K562 (cell line): ENCODE results near the gene GPATCH11. TPM values are rescaled to one million over a fixed set of nuclear protein-coding genes. Genes with fewer than 3 reads are reported as not detected.

Source experiments
- ATF1 ChIP-seq, 2 experiments: fragments of 450-650 bp in 1 of 2; IDR thresholded peaks; 2 replicates each; pipeline ENCODE4 v1.6.1; 2016; ENCODE audit warnings: missing compliant biosample characterization in 1 of 2, missing genetic modification characterization in 1 of 2
- CREB1 ChIP-seq, 2 experiments: sonication (generic) in 1 of 2; formaldehyde crosslinking in 1 of 2; IDR thresholded peaks; 2 replicates each; pipeline versions ENCODE4 v1.6.1 to v1.8.0; 2012 to 2022; ENCODE audit warnings: inconsistent platforms in 1 of 2, mild to moderate bottlenecking in 1 of 2, missing genetic modification reagents in 1 of 2, moderate library complexity in 1 of 2
- FOXP4 ChIP-seq: sonication (generic); formaldehyde crosslinking; IDR thresholded peaks from 2 replicates; pipeline ENCODE4 v1.8.0; 2022; ENCODE audit warnings: mild to moderate bottlenecking, missing genetic modification reagents, borderline replicate concordance
- HBP1 ChIP-seq: fragments of 450-650 bp; formaldehyde crosslinking; IDR thresholded peaks from 2 replicates; pipeline ENCODE4 v1.4.0; 2022; ENCODE audit warnings: missing genetic modification characterization
- MNT ChIP-seq, 2 experiments: fragments of 450-650 bp; conservative IDR thresholded peaks; 2 replicates each; pipeline ENCODE4 v1.6.1; 2017; ENCODE audit warnings: mild to moderate bottlenecking in 2 of 2, moderate library complexity in 2 of 2
- NR2C1 ChIP-seq, 2 experiments: fragments of 450-650 bp; IDR thresholded peaks; 2 replicates each; pipeline ENCODE4 v1.6.1; 2017; ENCODE audit warnings: mild to moderate bottlenecking in 2 of 2, antibody characterized with exemption in 1 of 2, inconsistent platforms in 1 of 2, missing compliant biosample characterization in 1 of 2, missing genetic modification characterization in 1 of 2
- PCBP2 ChIP-seq: fragments of 200-400 bp; formaldehyde crosslinking; IDR thresholded peaks from 2 replicates; pipeline ENCODE4 v1.6.1; 2018; ENCODE audit warnings: low read length, low read depth, mild to moderate bottlenecking, moderate library complexity; ENCODE audit not compliant: poor library complexity, severe bottlenecking
- RBM14 ChIP-seq: fragments of 200-400 bp; formaldehyde crosslinking; IDR thresholded peaks from 2 replicates; pipeline ENCODE4 v1.6.1; 2018; ENCODE audit warnings: low read depth, mild to moderate bottlenecking, low read length, moderate library complexity, borderline replicate concordance; ENCODE audit not compliant: insufficient read depth
- RBM17 ChIP-seq: fragments of 200-400 bp; formaldehyde crosslinking; IDR thresholded peaks from 2 replicates; pipeline ENCODE4 v1.6.1; 2017; ENCODE audit warnings: low read depth, mild to moderate bottlenecking, low read length, borderline replicate concordance
- SIRT6 ChIP-seq: IDR thresholded peaks from one replicate; pipeline ENCODE4 v1.6.1; 2012; ENCODE audit warnings: low read depth, mild to moderate bottlenecking, control low read depth, inconsistent platforms, low read length, moderate library complexity
- SMARCA4 ChIP-seq: fragments of 450-650 bp; IDR thresholded peaks from 2 replicates; pipeline ENCODE4 v1.6.1; 2016
- TAF15 ChIP-seq: fragments of 200-400 bp; formaldehyde crosslinking; IDR thresholded peaks from 2 replicates; pipeline ENCODE4 v1.6.1; 2017; ENCODE audit warnings: mild to moderate bottlenecking, low read depth, low read length, moderate library complexity
- TFE3 ChIP-seq: fragments of 450-650 bp; formaldehyde crosslinking; IDR thresholded peaks from 2 replicates; pipeline ENCODE4 v1.4.0; 2020; ENCODE audit warnings: mild to moderate bottlenecking, mixed read lengths
- TRIM28 ChIP-seq: fragments of 450-650 bp; IDR thresholded peaks from 2 replicates; pipeline ENCODE4 v1.6.1; 2017
- YY1 ChIP-seq, 3 experiments: IDR thresholded peaks; 2 replicates each; pipeline ENCODE4 v1.6.1; 2011; ENCODE audit warnings: low read length in 2 of 3, mild to moderate bottlenecking in 2 of 3, moderate library complexity in 2 of 3, borderline replicate concordance in 1 of 3, control low read depth in 1 of 3, low read depth in 1 of 3; ENCODE audit not compliant: insufficient read depth in 3 of 3, insufficient replicate concordance in 2 of 3, control insufficient read depth in 1 of 3, insufficient read length in 1 of 3; ENCODE audit errors: extremely low read depth in 1 of 3
- ZC3H8 ChIP-seq: fragments of 450-650 bp; IDR thresholded peaks from 2 replicates; pipeline ENCODE4 v1.6.1; 2017
- ZFPM2 ChIP-seq: fragments of 250-450 bp; sonication (Bioruptor Pico); IDR thresholded peaks from 2 replicates; pipeline ENCODE4 v1.5.1; 2022; ENCODE audit warnings: mild to moderate bottlenecking
- ZSCAN32 ChIP-seq: fragments of 450-650 bp; formaldehyde crosslinking; IDR thresholded peaks from 2 replicates; pipeline ENCODE4 v1.4.0; 2020; ENCODE audit warnings: mild to moderate bottlenecking, moderate library complexity
- polyA plus RNA-seq, 8 experiments: library from polyadenylated mRNA; depleted of rRNA in 4 of 8; stranded (reverse) in 5 of 8; unstranded in 3 of 8; fragments of >200 nt; fragmentation: Nextera tagmentation in 2 of 8; fragmentation: Illumina TruSeq in 1 of 8; extraction: Ambion mirVana in 2 of 8; extraction: Trizol in 1 of 8; gene quantifications; 2 replicates each; pipeline versions ENCODE4 v1.2.1 to v1.2.3, GENCODE V29; 2011 to 2014; ENCODE audit warnings: inconsistent platforms in 1 of 8, missing spikeins in 1 of 8
- total RNA-seq, 7 experiments: library from RNA; depleted of rRNA in 6 of 7; stranded (reverse); fragments of >200 nt in 6 of 7; fragmentation: Illumina TruSeq in 2 of 7; extraction: Trizol in 2 of 7; gene quantifications; 2 replicates each; pipeline versions ENCODE4 v1.2.1 to v1.2.3, GENCODE V29; 2011 to 2021; ENCODE audit warnings: low replicate concordance in 1 of 7

Gene GPATCH11
- total and polyA plus RNA-seq, 9 of the 15 experiments (the other 6 are each of a cell fraction or from before 2014, with no cell fraction given) = 7.9 to 23.9 (median 15.2) TPM

GRCh38 chr2:37083873-37084794 lies at the start of gene GPATCH11, which contains the start of gene HEATR5B (continued):
- no peak for TF ChIP-seq ZC3H8
- no peak for TF ChIP-seq SIRT6
- TF ChIP-seq ATF1 (CRISPR knock-in tag; IDR thresholded peaks at IDR 0.05) = no peak
- TF ChIP-seq ATF1 (tag; IDR thresholded peaks at IDR 0.05) = peak; percentile 46; the same call in 1 of the 2 replicates
- no peak for TF ChIP-seq ZSCAN32 (CRISPR knock-in tag)
- no peak for TF ChIP-seq NR2C1 (IDR thresholded peaks at IDR 0.05)
- TF ChIP-seq NR2C1 (tag; IDR thresholded peaks at IDR 0.05) = no peak
- no peak for TF ChIP-seq PCBP2
- TF ChIP-seq YY1 (IDR thresholded peaks at IDR 0.05; ENCODE audit: borderline replicate concordance in 1 of 3, control insufficient read depth in 1 of 3, extremely low read depth in 1 of 3, insufficient read depth in 3 of 3, insufficient read length in 1 of 3, insufficient replicate concordance in 2 of 3, low read depth in 1 of 3, low read length in 2 of 3) = peak in 1 of 3 experiments; percentile 43
- no peak for TF ChIP-seq SMARCA4
- peak; percentile 83 to 92 for TF ChIP-seq MNT (conservative IDR thresholded peaks at IDR 0.05)
- TF ChIP-seq TRIM28 = no peak
- peak; percentile 73; the same call in 1 of the 2 replicates for TF ChIP-seq FOXP4 (CRISPR knock-in tag)
- no peak for TF ChIP-seq TFE3 (CRISPR knock-in tag)
- no peak for TF ChIP-seq TAF15
- TF ChIP-seq CREB1 (IDR thresholded peaks at IDR 0.05) = 0 out of 2 replicates have a peak, but pooled peaks have one; percentile 42
- TF ChIP-seq CREB1 (CRISPR knock-in tag; IDR thresholded peaks at IDR 0.05) = no peak
- no peak for TF ChIP-seq HBP1 (CRISPR knock-in tag)
- no peak for TF ChIP-seq RBM17
- TF ChIP-seq RBM14 = no peak
- no peak for TF ChIP-seq ZFPM2 (CRISPR knock-in tag)
